ENCODE results near the gene INTS14.

The INTS14 gene

DNA sequence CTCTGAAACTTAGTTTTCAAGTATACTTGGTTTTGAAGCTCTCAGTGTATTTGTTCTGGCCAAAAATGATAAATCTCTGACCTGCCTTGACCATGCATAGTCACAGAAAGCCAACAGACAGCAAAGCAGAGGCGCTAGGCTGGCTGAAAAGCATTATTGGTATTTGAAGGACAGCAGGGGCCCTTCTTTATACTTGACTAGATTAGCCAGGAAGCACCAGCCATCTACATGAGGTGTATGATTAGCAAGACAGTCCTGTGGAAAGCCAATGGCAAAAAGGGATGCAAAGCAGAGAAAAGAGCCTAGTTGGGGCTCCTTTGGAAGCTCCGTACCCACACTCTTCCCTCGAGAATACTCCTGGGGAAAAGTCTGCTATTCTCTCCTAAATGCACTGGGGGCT lies 18.6 kb upstream of the INTS14 start:
- no peak for DNase-seq (ENCODE audit: low read depth, low spot score)
- H3K4me3 ChIP-seq (ENCODE audit: low read depth, low read length): no peak overlapping the region
- TF ChIP-seq, protein P1, sequence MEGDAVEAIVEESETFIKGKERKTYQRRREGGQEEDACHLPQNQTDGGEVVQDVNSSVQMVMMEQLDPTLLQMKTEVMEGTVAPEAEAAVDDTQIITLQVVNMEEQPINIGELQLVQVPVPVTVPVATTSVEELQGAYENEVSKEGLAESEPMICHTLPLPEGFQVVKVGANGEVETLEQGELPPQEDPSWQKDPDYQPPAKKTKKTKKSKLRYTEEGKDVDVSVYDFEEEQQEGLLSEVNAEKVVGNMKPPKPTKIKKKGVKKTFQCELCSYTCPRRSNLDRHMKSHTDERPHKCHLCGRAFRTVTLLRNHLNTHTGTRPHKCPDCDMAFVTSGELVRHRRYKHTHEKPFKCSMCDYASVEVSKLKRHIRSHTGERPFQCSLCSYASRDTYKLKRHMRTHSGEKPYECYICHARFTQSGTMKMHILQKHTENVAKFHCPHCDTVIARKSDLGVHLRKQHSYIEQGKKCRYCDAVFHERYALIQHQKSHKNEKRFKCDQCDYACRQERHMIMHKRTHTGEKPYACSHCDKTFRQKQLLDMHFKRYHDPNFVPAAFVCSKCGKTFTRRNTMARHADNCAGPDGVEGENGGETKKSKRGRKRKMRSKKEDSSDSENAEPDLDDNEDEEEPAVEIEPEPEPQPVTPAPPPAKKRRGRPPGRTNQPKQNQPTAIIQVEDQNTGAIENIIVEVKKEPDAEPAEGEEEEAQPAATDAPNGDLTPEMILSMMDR (IDR thresholded peaks at IDR 0.05; ENCODE audit: insufficient read depth, low read length, missing control alignments): no peak
- ChIA-PET CTCF (interaction anchor here (1.3 to 4.4 kb wide), 4 partner anchors 8 to 18 kb away, joined by 3 to 39 read pairs (median 5); partner anchors contain the start of gene INTS14), POLR2A (no interaction called here)

DNA sequence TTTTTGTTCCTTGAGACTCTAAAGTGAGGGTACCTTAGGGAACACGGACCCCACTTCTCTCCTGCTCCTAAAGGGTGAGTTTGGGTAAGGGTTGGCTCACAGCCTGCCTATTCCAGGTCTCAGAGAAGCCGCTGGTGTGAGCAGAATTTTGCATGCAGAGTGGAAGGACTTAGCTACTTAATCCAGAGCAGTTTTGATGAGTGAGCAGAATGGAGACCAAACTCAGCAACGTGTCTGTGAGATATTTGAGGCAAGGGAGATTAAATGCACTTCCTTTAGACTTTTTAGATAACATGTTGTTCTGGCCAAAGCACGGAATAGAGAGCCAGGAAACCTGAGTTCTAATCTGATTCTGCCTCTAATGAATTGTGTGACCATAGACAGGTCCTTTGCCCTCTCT lies 15.9 kb upstream of the INTS14 start:
- POLR2A ChIA-PET: no interaction called here

DNA sequence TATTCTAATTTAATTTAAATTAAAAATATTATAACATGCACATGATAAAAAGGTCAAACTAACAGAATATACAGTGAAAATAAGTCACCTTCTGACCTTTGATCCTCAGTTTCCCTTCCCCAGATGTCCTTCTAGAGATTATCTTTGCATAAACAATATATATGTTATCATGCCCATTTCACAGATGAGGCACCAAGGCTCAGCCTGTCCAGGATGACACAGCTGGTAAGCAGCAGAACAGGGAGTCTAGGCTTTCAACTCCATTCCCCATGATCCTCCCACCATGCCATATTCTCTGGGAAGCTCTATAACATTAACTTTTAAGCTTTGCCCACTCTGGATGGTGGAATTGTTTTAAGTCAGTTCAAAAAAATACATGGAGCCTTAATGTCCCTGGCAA lies 12.2 kb upstream of the INTS14 start:
- no peak for DNase-seq (ENCODE audit: low read depth, low spot score)
- H3K4me3 ChIP-seq (ENCODE audit: low read depth, low read length): no peak overlapping the region
- TF ChIP-seq, protein P1 (IDR thresholded peaks at IDR 0.05; ENCODE audit: insufficient read depth, low read length, missing control alignments): no peak
- POLR2A ChIA-PET: no interaction called here
- CTCF ChIA-PET: interaction anchor here (1.1 to 5.9 kb wide), 3 partner anchors 10 to 15 kb away, joined by 3 to 45 read pairs (median 4); no protein-coding TSS in a partner anchor

More for the DNA sequence above, 15.9 kb upstream of the INTS14 start:
- H3K4me3 ChIP-seq (ENCODE audit: low read depth, low read length): no peak overlapping the region
- CTCF ChIA-PET: interaction anchor here (4.4 kb wide), 1 partner anchor 11 kb away, joined by 39 read pairs; no protein-coding TSS in a partner anchor
- DNase-seq (ENCODE audit: low read depth, low spot score): no peak
- TF ChIP-seq, protein P1 (IDR thresholded peaks at IDR 0.05; ENCODE audit: insufficient read depth, low read length, missing control alignments): no peak

DNA sequence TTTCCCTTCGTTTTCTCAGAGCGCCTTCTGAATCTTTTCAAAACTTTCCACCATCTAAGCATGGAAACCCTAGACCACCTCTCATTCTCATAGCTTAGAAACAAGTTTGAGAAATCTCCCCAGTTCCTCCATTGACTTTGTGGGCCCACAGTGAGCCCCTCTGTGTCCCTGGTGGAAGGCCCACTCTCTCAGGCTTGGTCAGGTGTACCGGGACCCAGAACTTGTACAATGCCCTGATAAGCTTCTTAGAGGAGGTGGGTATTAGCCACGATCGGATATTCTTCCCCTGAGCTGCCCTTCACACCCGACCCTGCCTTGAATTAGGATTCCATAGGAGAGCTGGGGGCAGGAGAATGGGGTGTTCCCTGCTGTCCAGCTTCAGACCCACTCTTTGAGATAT lies 10.7 kb upstream of the INTS14 start, which contains the start of gene SLC24A1:
SLC24A1 (plus strand) TSS at position 301 of the 400 bp plus-strand sequence. CDS start 2,143 bp downstream, outside the sequence.
- TF ChIP-seq, protein P1 (IDR thresholded peaks at IDR 0.05; ENCODE audit: insufficient read depth, low read length, missing control alignments): no peak
- CTCF ChIA-PET: interaction anchor here (0.6 to 5.9 kb wide), 4 partner anchors 9 to 229 kb away, joined by 4 to 45 read pairs (median 4); partner anchors contain the start of gene INTS14
- no peak for DNase-seq (ENCODE audit: low read depth, low spot score)
- POLR2A ChIA-PET: interaction anchor here (1.5 kb wide), 1 partner anchor 11 kb away, joined by 3 read pairs; the partner anchor contains the start of gene INTS14
- H3K4me3 ChIP-seq (ENCODE audit: low read depth, low read length): no peak within 1 kb of the TSS

DNA sequence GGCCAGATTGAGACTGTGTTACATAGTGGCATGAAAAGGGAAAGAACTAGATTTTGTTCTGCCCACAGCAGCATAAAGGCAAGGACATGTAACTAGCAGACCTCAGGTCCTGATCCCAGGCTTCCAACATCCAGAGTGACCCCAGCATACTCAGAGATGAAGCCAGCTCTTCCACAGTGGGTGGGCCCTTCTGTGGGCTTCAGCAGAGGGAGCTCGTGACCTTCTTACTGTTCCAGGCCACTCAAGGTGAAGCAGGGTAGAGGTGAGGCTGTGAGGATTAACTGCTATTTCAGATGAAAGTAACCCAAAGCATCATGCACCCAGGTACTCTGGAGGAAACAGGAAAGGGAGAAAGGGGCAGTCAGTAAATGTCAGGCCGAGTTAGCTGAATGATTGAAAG lies 9.9 kb upstream of the INTS14 start:
- ChIA-PET POLR2A (interaction anchor here (1.5 kb wide), 1 partner anchor 10 kb away, joined by 3 read pairs; the partner anchor contains the start of gene INTS14), CTCF (interaction anchor here (0.8 to 5.9 kb wide), 4 partner anchors 10 to 230 kb away, joined by 3 to 45 read pairs (median 4); partner anchors contain the start of gene INTS14)
- TF ChIP-seq, protein P1 (IDR thresholded peaks at IDR 0.05; ENCODE audit: insufficient read depth, low read length, missing control alignments): no peak
- no peak overlapping the region for H3K4me3 ChIP-seq (ENCODE audit: low read depth, low read length)
- no peak for DNase-seq (ENCODE audit: low read depth, low spot score)

DNA sequence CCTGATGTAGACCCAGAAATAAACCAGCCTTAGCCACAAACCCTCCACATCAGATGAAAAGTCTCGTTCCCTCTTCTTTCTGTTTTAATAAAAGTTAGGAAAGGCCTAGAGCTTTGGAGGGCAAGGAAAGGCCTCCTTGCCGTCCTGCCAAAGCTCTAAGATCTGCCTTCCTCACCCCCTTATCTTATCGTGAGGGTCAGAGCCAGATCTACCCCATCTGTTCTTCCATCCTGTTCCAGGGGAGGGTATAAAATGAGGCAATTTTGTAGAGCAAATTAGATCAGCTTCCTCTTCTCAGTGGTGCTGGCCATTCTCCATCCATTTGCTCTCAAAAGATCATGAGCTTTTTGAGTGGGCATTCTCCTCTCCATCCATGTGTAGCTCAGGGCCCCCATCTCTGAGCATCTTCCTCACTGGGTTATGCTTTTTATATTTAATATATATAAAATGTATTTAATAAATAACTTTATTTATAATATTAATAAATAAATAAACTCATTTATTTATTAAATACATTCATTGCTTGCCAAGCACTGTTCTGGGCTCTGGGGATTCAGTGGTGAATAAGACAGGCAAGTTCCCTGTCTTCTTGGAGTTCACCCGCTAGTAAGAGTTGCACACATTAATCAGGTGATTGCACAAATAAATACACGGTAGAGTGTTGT lies 8.8 kb upstream of the INTS14 start:
- ChIA-PET CTCF (interaction anchor here (1.0 to 1.8 kb wide), 3 partner anchors 9 to 19 kb away, joined by 3 to 9 read pairs (median 8); partner anchors contain the start of gene INTS14), POLR2A (no interaction called here)
- TF ChIP-seq, protein P1 (IDR thresholded peaks at IDR 0.05; ENCODE audit: insufficient read depth, low read length, missing control alignments): no peak
- no peak overlapping the region for H3K4me3 ChIP-seq (ENCODE audit: low read depth, low read length)
- no peak for DNase-seq (ENCODE audit: low read depth, low spot score)

Data from AG04449 (cell line).